T-helper 2 cell treated with Interferon-gamma antibody and Interleukin-4, amounts not matched to agents 100 ng/mL and 5 ng/mL, for 36 hours (primary cell): ENCODE measurements around the gene KANSL1. TPM values are rescaled to one million over a fixed set of nuclear protein-coding genes. Genes with fewer than 3 reads are reported as not detected.
"Not testable (repeated sequence)": the region's sequence is repeated elsewhere in the genome, so short reads cannot be mapped to it uniquely, and the experiment has no call there.

Experiments
- intact Hi-C: fragments of 100-400 bp; cut with micrococcal nuclease; formaldehyde crosslinking; loops from one replicate; pipeline ENCODE4 v1.15.1; 2023
- total RNA-seq: library from RNA; stranded (reverse); gene quantifications from 2 replicates; pipeline ENCODE4 v1.2.3, GENCODE V29; 2022

Gene KANSL1
- total RNA-seq: 113 and 115 TPM in 2 replicates

- intact Hi-C loops: loop anchor here (5.0 to 10.0 kb wide), 4 partner anchors 36 to 732 kb away; partner anchors contain the start of gene GOSR2
Measured at GRCh38 chr17:46193151-46193625, at the start of gene KANSL1. Gene KANSL1 (minus strand): TSS chr17:46193429. CDS start chr17:46172143, 21,286 bp downstream.

GRCh38 chr17:46231359-46231758 lies 38.1 kb upstream of the KANSL1 start:
- intact Hi-C loops: not testable (repeated sequence)

GRCh38 chr17:46225274-46225794 lies 32.1 kb upstream of the KANSL1 start:
- intact Hi-C loops: loop anchor here (2.0 kb wide), 1 partner anchor 31 kb away; no protein-coding TSS in a partner anchor

- intact Hi-C loops: loop anchor here (2.0 kb wide), 1 partner anchor 30 kb away; no protein-coding TSS in a partner anchor
Measured at GRCh38 chr17:46224864-46225263, 31.6 kb upstream of the KANSL1 start.

- intact Hi-C loops: not testable (repeated sequence)
Measured at GRCh38 chr17:46223041-46223440, 29.8 kb upstream of the KANSL1 start.

- intact Hi-C loops: no loop called here
Measured at GRCh38 chr17:46216682-46217081, 23.5 kb upstream of the KANSL1 start.

- intact Hi-C loops: loop anchor here (1.0 kb wide), 2 partner anchors 18 to 169 kb away; no protein-coding TSS in a partner anchor
Measured at GRCh38 chr17:46212634-46213435, 19.6 kb upstream of the KANSL1 start.

- intact Hi-C loops: no loop called here
Measured at GRCh38 chr17:46208997-46209396, 15.8 kb upstream of the KANSL1 start.

- intact Hi-C loops: no loop called here
Measured at GRCh38 chr17:46205975-46206374, 12.7 kb upstream of the KANSL1 start.

GRCh38 chr17:46202424-46202823 lies 9.2 kb upstream of the KANSL1 start:
- intact Hi-C loops: no loop called here

- intact Hi-C loops: no loop called here
Measured at GRCh38 chr17:46201491-46201890, 8.3 kb upstream of the KANSL1 start.

- intact Hi-C loops: no loop called here
Measured at GRCh38 chr17:46200197-46200596, 7.0 kb upstream of the KANSL1 start.

- intact Hi-C loops: loop anchor here (10.0 kb wide), 1 partner anchor 725 kb away; the partner anchor contains the start of gene GOSR2
Measured at GRCh38 chr17:46199379-46199778, 6.2 kb upstream of the KANSL1 start.

- intact Hi-C loops: loop anchor here (10.0 kb wide), 1 partner anchor 727 kb away; the partner anchor contains the start of gene GOSR2
Measured at GRCh38 chr17:46198233-46198632, 5.0 kb upstream of the KANSL1 start.

- intact Hi-C loops: loop anchor here (10.0 kb wide), 1 partner anchor 727 kb away; the partner anchor contains the start of gene GOSR2
Measured at GRCh38 chr17:46197530-46197929, 4.3 kb upstream of the KANSL1 start.

GRCh38 chr17:46195939-46196716 lies 2.9 kb upstream of the KANSL1 start:
- intact Hi-C loops: loop anchor here (1.0 to 10.0 kb wide), 3 partner anchors 17 to 729 kb away; partner anchors contain the start of gene GOSR2

- intact Hi-C loops: loop anchor here (1.0 to 10.0 kb wide), 3 partner anchors 18 to 729 kb away; partner anchors contain the start of gene GOSR2
Measured at GRCh38 chr17:46195217-46195855, 2.1 kb upstream of the KANSL1 start.

GRCh38 chr17:46194393-46195216 lies 1.4 kb upstream of the KANSL1 start:
- intact Hi-C loops: loop anchor here (1.0 to 10.0 kb wide), 7 partner anchors 19 to 730 kb away; partner anchors contain the start of gene GOSR2

GRCh38 chr17:46193626-46194392 lies 580 bp upstream of the KANSL1 start:
- intact Hi-C loops: loop anchor here (1.0 to 10.0 kb wide), 6 partner anchors 31 to 731 kb away; partner anchors contain the start of gene GOSR2
